Liver (tissue), 9 donors: ENCODE measurements around the gene CR1L. TPM values are rescaled to one million over a fixed set of nuclear protein-coding genes. Genes with fewer than 3 reads are reported as not detected.

Experiments used
- DNase-seq: peaks from one replicate; pipeline ENCODE4 v3.0.0-alpha.2; 2017; ENCODE audit warnings: low spot score
- H3K27ac ChIP-seq, 2 donors: one replicate each; pipeline ENCODE4 v1.7.0; 2013; ENCODE audit warnings: inconsistent platforms in 2 of 2, low read length in 2 of 2, control low read depth in 1 of 2, low read depth in 1 of 2, mild to moderate bottlenecking in 1 of 2
- H3K27me3 ChIP-seq, 4 donors: one replicate each; pipeline versions ENCODE4 v1.6.1 to v1.7.0; 2013; ENCODE audit warnings: low read length in 3 of 4, inconsistent platforms in 1 of 4, mild to moderate bottlenecking in 1 of 4, moderate library complexity in 1 of 4; ENCODE audit not compliant: control insufficient read depth in 4 of 4, insufficient read depth in 4 of 4
- H3K36me3 ChIP-seq, 4 donors: one replicate each; pipeline versions ENCODE4 v1.6.1 to v1.7.0; 2013; ENCODE audit warnings: low read length in 3 of 4, mild to moderate bottlenecking in 3 of 4, low read depth in 1 of 4, moderate library complexity in 1 of 4; ENCODE audit not compliant: control insufficient read depth in 4 of 4, insufficient read depth in 3 of 4
- H3K4me1 ChIP-seq, 4 donors: one replicate each; pipeline versions ENCODE4 v1.6.1 to v1.7.0; 2013; ENCODE audit warnings: low read length in 3 of 4, mild to moderate bottlenecking in 3 of 4, moderate library complexity in 1 of 4; ENCODE audit not compliant: control insufficient read depth in 4 of 4, insufficient read depth in 4 of 4
- H3K4me3 ChIP-seq, 3 donors: one replicate each; pipeline versions ENCODE4 v1.6.1 to v1.7.0; 2013; ENCODE audit warnings: low read length in 3 of 3, control low read depth in 1 of 3, low read depth in 1 of 3, mild to moderate bottlenecking in 1 of 3
- H3K9ac ChIP-seq, 2 donors: one replicate each; pipeline ENCODE4 v1.7.0; 2013; ENCODE audit warnings: low read length in 2 of 2, mild to moderate bottlenecking in 2 of 2, moderate library complexity in 2 of 2, control low read depth in 1 of 2, low read depth in 1 of 2
- H3K9me3 ChIP-seq, 4 donors: one replicate each; pipeline versions ENCODE4 v1.6.1 to v1.7.0; 2013; ENCODE audit warnings: low read length in 3 of 4; ENCODE audit not compliant: control insufficient read depth in 4 of 4
- ATF3 ChIP-seq: IDR thresholded peaks from 2 replicates; pipeline ENCODE4 v1.6.1; 2016; ENCODE audit warnings: antibody characterized with exemption
- CTCF ChIP-seq: fragments of 150-350 bp; IDR thresholded peaks from 2 replicates; pipeline ENCODE4 v1.5.1; 2017; ENCODE audit warnings: improper control_type of control experiment, low read depth, low read length; ENCODE audit not compliant: missing input control
- FOXA1 ChIP-seq: IDR thresholded peaks from 2 replicates; pipeline ENCODE4 v1.6.1; 2016; ENCODE audit warnings: antibody characterized with exemption
- FOXA2 ChIP-seq: IDR thresholded peaks from 2 replicates; pipeline ENCODE4 v1.6.1; 2016; ENCODE audit warnings: antibody characterized with exemption
- GABPA ChIP-seq, 2 donors: IDR thresholded peaks in 1 of 2; conservative IDR thresholded peaks in 1 of 2; 2 replicates each; pipeline ENCODE4 v1.6.1; 2016; ENCODE audit warnings: antibody characterized with exemption in 2 of 2, mild to moderate bottlenecking in 1 of 2, moderate library complexity in 1 of 2
- HNF4A ChIP-seq, 2 donors: conservative IDR thresholded peaks; 2 replicates each; pipeline ENCODE4 v1.6.1; 2016; ENCODE audit warnings: antibody characterized with exemption in 2 of 2, mild to moderate bottlenecking in 2 of 2
- HNF4G ChIP-seq: IDR thresholded peaks from 2 replicates; pipeline ENCODE4 v1.6.1; 2016; ENCODE audit warnings: antibody characterized with exemption
- JUND ChIP-seq, 2 donors: IDR thresholded peaks; 2 replicates each; pipeline ENCODE4 v1.6.1; 2016; ENCODE audit warnings: antibody characterized with exemption in 2 of 2
- MAX ChIP-seq: IDR thresholded peaks from 2 replicates; pipeline ENCODE4 v1.6.1; 2016; ENCODE audit warnings: antibody characterized with exemption
- NR2F2 ChIP-seq: IDR thresholded peaks from 2 replicates; pipeline ENCODE4 v1.6.1; 2016; ENCODE audit warnings: antibody characterized with exemption
- RAD21 ChIP-seq, 2 donors: IDR thresholded peaks; 2 replicates each; pipeline ENCODE4 v1.6.1; 2016; ENCODE audit warnings: antibody characterized with exemption in 2 of 2, mild to moderate bottlenecking in 2 of 2
- RXRA ChIP-seq, 2 donors: IDR thresholded peaks; 2 replicates each; pipeline ENCODE4 v1.6.1; 2017 to 2018; ENCODE audit warnings: antibody characterized with exemption in 2 of 2, mild to moderate bottlenecking in 1 of 2
- TAF1 ChIP-seq: conservative IDR thresholded peaks from 2 replicates; pipeline ENCODE4 v1.6.1; 2016; ENCODE audit warnings: antibody characterized with exemption, mild to moderate bottlenecking
- YY1 ChIP-seq: IDR thresholded peaks from 2 replicates; pipeline ENCODE4 v1.6.1; 2016; ENCODE audit warnings: antibody characterized with exemption, mild to moderate bottlenecking
- ZBTB33 ChIP-seq: IDR thresholded peaks from 2 replicates; pipeline ENCODE4 v1.6.1; 2016; ENCODE audit warnings: antibody characterized with exemption
- WGBS: extraction: QIAGEN DNeasy Blood & Tissue Kit; methylation state at CpG from one replicate; pipeline ENCODE4 v1.1.7; 2013; 5-methylcytosine and 5-hydroxymethylcytosine counted together
- polyA plus RNA-seq, 2 donors: library from polyadenylated mRNA; stranded (reverse) in 1 of 2; unstranded in 1 of 2; fragments of 200-250 nt in 1 of 2; fragments of >200 nt in 1 of 2; fragmentation: Nextera tagmentation in 1 of 2; extraction: Ambion mirVana in 1 of 2; gene quantifications; one replicate each; pipeline versions ENCODE4 v1.2.1 to v1.2.3, GENCODE V29; 2013 to 2015
- total RNA-seq, 2 donors: library from RNA; depleted of rRNA; stranded (reverse); fragments of >200 nt; gene quantifications; one replicate each; pipeline ENCODE4 v1.2.3, GENCODE V29; 2014
- donor health status: healthy.
- donor health status: healthy.
- donor health status: healthy.
- donor health status: healthy.
- donor health status: healthy.

The CR1L gene
- total and polyA plus RNA-seq, 4 donors: 0.18 to 30.9 (median 0.42) TPM

GRCh38 chr1:207745839-207746767, 101.2 kb downstream of the CR1L start:
- Histone ChIP-seq H3K27ac (no peak overlapping the region), H3K4me3 (no peak overlapping the region), H3K9me3 (no peaks in the 10 kb centered on the region), H3K9ac (no peak overlapping the region), H3K36me3 (no peaks in the 10 kb centered on the region), H3K27me3 (no peaks in the 10 kb centered on the region), H3K4me1 (peaks cover 0 to 3% (median 0%) of the 10 kb centered on the region in 4 donors)
- TF ChIP-seq HNF4G (no peak), YY1 (no peak), MAX (no peak)
- DNase-seq: no peak
- WGBS: 90% methylated on average over 6 of the region's 6 CpGs

- no peaks in the 10 kb centered on the region for H3K27me3 ChIP-seq
- H3K36me3 ChIP-seq: no peaks in the 10 kb centered on the region
- no peak overlapping the region for H3K4me3 ChIP-seq
- no peak overlapping the region for H3K9ac ChIP-seq
- H3K27ac ChIP-seq: no peak overlapping the region
- WGBS: 93% methylated on average over 15 of the region's 15 CpGs
- H3K4me1 ChIP-seq: peaks cover 0 to 5% (median under 1%) of the 10 kb centered on the region in 4 donors
- no peak for DNase-seq
- no peaks in the 10 kb centered on the region for H3K9me3 ChIP-seq
- TF ChIP-seq FOXA2 (no peak), RXRA (IDR thresholded peaks at IDR 0.05) (no peak), ZBTB33 (no peak), HNF4A (conservative IDR thresholded peaks at IDR 0.05) (no peak), JUND (IDR thresholded peaks at IDR 0.05) (no peak), YY1 (no peak), FOXA1 (no peak), RAD21 (IDR thresholded peaks at IDR 0.05) (no peak), HNF4G (no peak), MAX (no peak), NR2F2 (no peak)
These were observed 102.9 kb downstream of the CR1L start for GRCh38 chr1:207747627-207748492.

- DNase-seq: no peak
- peaks cover 0 to 16% (median 7%) of the 10 kb centered on the region in 4 donors for H3K4me1 ChIP-seq
- TF ChIP-seq ZBTB33 (no peak), HNF4A (conservative IDR thresholded peaks at IDR 0.05) (no peak), TAF1 (no peak), CTCF (no peak), RAD21 (IDR thresholded peaks at IDR 0.05) (no peak), GABPA (IDR thresholded peaks at IDR 0.05 in 1 of 2, conservative IDR thresholded peaks at IDR 0.05 in 1 of 2) (no peak), MAX (no peak), ATF3 (no peak), YY1 (no peak), JUND (IDR thresholded peaks at IDR 0.05) (no peak)
These were observed 104.0 kb downstream of the CR1L start for GRCh38 chr1:207748737-207749528.

More at GRCh38 chr1:207748737-207749528, 104.0 kb downstream of the CR1L start:
- Histone ChIP-seq H3K27me3 (no peaks in the 10 kb centered on the region), H3K4me3 (no peak overlapping the region), H3K27ac (no peak overlapping the region), H3K9ac (no peak overlapping the region), H3K36me3 (no peaks in the 10 kb centered on the region), H3K9me3 (no peaks in the 10 kb centered on the region)
- WGBS: 67% methylated on average over 2 of the region's 2 CpGs
